ENCODE measurements around the gene CNGA1. TPM values are rescaled to one million over a fixed set of nuclear protein-coding genes. Genes with fewer than 3 reads are reported as not detected.

CNGA1 gene
- total RNA-seq, 1 experiment from 2014 or later, result 1.0 TPM

- Histone ChIP-seq H3K23me2 (ENCODE audit: insufficient read length, low read depth, low read length, poor library complexity, severe bottlenecking) (no peaks in the 10 kb centered on the region), H3K79me2 (ENCODE audit: insufficient read depth, low read length) (no peaks in the 10 kb centered on the region), H2AFZ (ENCODE audit: low read length) (no peak overlapping the region), H3K14ac (ENCODE audit: insufficient read depth, low read length) (no peak overlapping the region), H3K56ac (ENCODE audit: insufficient read length, low read depth, low read length) (no peak overlapping the region), H2BK120ac (ENCODE audit: low read depth, low read length, poor library complexity, severe bottlenecking) (no peak overlapping the region), H4K91ac (ENCODE audit: insufficient read length, low read depth, low read length) (no peak overlapping the region), H2BK5ac (ENCODE audit: insufficient read length, low read length) (no peak overlapping the region), H2AK5ac (ENCODE audit: insufficient read length, low read length) (no peak overlapping the region), H4K5ac (ENCODE audit: insufficient read length, low read depth, low read length) (no peak overlapping the region), H3K27me3 (ENCODE audit: insufficient read depth, low read length) (no peaks in the 10 kb centered on the region), H3T11ph (ENCODE audit: low read length) (no peak overlapping the region), H4K20me1 (ENCODE audit: control insufficient read depth, insufficient read depth, insufficient read length) (no peaks in the 10 kb centered on the region), H4K8ac (replicated peaks; ENCODE audit: insufficient read length, low read depth, low read length) (no peak overlapping the region), H3K79me1 (ENCODE audit: insufficient read depth, low read depth, low read length, poor library complexity, severe bottlenecking) (no peaks in the 10 kb centered on the region), H2BK15ac (ENCODE audit: low read depth, low read length) (no peak overlapping the region), H3K4ac (ENCODE audit: low read depth, low read length) (no peak overlapping the region), H3K9ac (ENCODE audit: extremely low read depth, insufficient read length, low read length) (no peak overlapping the region), H3K4me1 (ENCODE audit: insufficient read depth, low read length) (no peaks in the 10 kb centered on the region), H3K23ac (ENCODE audit: insufficient read length, low read depth, low read length) (no peak overlapping the region), H3K4me2 (ENCODE audit: insufficient read depth, insufficient read length, low read length) (no peak overlapping the region), H2BK20ac (ENCODE audit: low read depth, low read length, poor library complexity, severe bottlenecking) (no peak overlapping the region), H2BK12ac (ENCODE audit: insufficient read length, low read depth, low read length) (no peak overlapping the region), H3K18ac (ENCODE audit: insufficient read length, low read depth, low read length) (no peak overlapping the region), H3K27ac (ENCODE audit: insufficient read length, low read depth, low read length) (no peak overlapping the region), H3K9me3 (ENCODE audit: control insufficient read depth, low read depth, low read length) (no peaks in the 10 kb centered on the region)
- H3K4me3 Mint-ChIP-seq, result no peak overlapping the region
- H3K27ac Mint-ChIP-seq, result no peak overlapping the region
- WGBS (ENCODE audit: extremely low coverage, insufficient read length, low lambda C conversion rate), result no CpG with 5 or more reads among the region's 2 CpGs
- H3K4me1 Mint-ChIP-seq, result peaks cover 5 to 7% of the 10 kb centered on the region in 2 experiments
- TF ChIP-seq CTCF (conservative IDR thresholded peaks at IDR 0.05), result no peak
- peaks cover 0 to 3% of the 10 kb centered on the region in 2 experiments; a peak in 2 of 5 replicates for H3K9me3 Mint-ChIP-seq
- H3K36me3 Mint-ChIP-seq (ENCODE audit: insufficient read depth in 1 of 3, low read depth in 3 of 3), result peaks cover 0 to 5% (median 0%) of the 10 kb centered on the region in 3 experiments; a peak in 2 of 7 replicates
- no peak for DNase-seq
- no peaks in the 10 kb centered on the region for H3K27me3 Mint-ChIP-seq (ENCODE audit: low read depth)
These were observed 85.3 kb downstream of the CNGA1 start for GRCh38 chr4:47930971-47931804.
